Mesenchymal stem cell (in vitro differentiated cells and primary cell): Measurements from ENCODE around the gene NCS1.
A peak's percentile ranks its signal among the peaks of the same experiment; 100 is the strongest.

Experiments used
- DNase-seq: peaks from one replicate; pipeline ENCODE4 v3.0.0-alpha.2; 2013
- H2AFZ ChIP-seq: one replicate; pipeline ENCODE4 v1.6.1; 2013; ENCODE audit warnings: low read depth, mild to moderate bottlenecking, control low read depth, inconsistent platforms, low read length, moderate library complexity
- H2AK5ac ChIP-seq: 2 replicates; pipeline ENCODE4 v1.6.1; 2013; ENCODE audit warnings: low read length, moderate library complexity, mild to moderate bottlenecking, inconsistent platforms; ENCODE audit not compliant: severe bottlenecking
- H2BK120ac ChIP-seq: one replicate; pipeline ENCODE4 v1.6.1; 2013; ENCODE audit warnings: low read depth, mild to moderate bottlenecking, inconsistent platforms, low read length, moderate library complexity
- H2BK12ac ChIP-seq, 2 experiments: one replicate each; pipeline ENCODE4 v1.6.1; 2013; ENCODE audit warnings: inconsistent platforms in 2 of 2, low read length in 2 of 2, mild to moderate bottlenecking in 2 of 2, moderate library complexity in 2 of 2, control low read depth in 1 of 2
- H2BK15ac ChIP-seq: one replicate; pipeline ENCODE4 v1.6.1; 2013; ENCODE audit warnings: mild to moderate bottlenecking, low read depth, inconsistent platforms; ENCODE audit not compliant: poor library complexity, severe bottlenecking
- H2BK5ac ChIP-seq: 2 replicates; pipeline ENCODE4 v1.6.1; 2013; ENCODE audit warnings: low read depth, mild to moderate bottlenecking, low read length, control low read depth, inconsistent platforms; ENCODE audit not compliant: poor library complexity, severe bottlenecking
- H3K14ac ChIP-seq, 2 experiments: one replicate each; pipeline ENCODE4 v1.6.1; 2013; ENCODE audit warnings: inconsistent platforms in 2 of 2, low read length in 2 of 2, control low read depth in 1 of 2, mild to moderate bottlenecking in 1 of 2, moderate library complexity in 1 of 2
- H3K18ac ChIP-seq, 2 experiments: one replicate each; pipeline ENCODE4 v1.6.1; 2013; ENCODE audit warnings: inconsistent platforms in 2 of 2, low read length in 2 of 2, control low read depth in 1 of 2, low read depth in 1 of 2, mild to moderate bottlenecking in 1 of 2
- H3K23ac ChIP-seq, 2 experiments: one replicate each; pipeline ENCODE4 v1.6.1; 2013; ENCODE audit warnings: inconsistent platforms in 2 of 2, low read length in 2 of 2, mild to moderate bottlenecking in 2 of 2, moderate library complexity in 2 of 2, control low read depth in 1 of 2
- H3K27ac ChIP-seq: 2 replicates; pipeline ENCODE4 v1.5.1; 2013; ENCODE audit warnings: mild to moderate bottlenecking, moderate library complexity, low read length, control low read depth, inconsistent platforms; ENCODE audit not compliant: poor library complexity, severe bottlenecking
- H3K27me3 ChIP-seq, 2 experiments: 2 replicates each; pipeline versions ENCODE4 v1.6.1 to v1.7.0; 2013; ENCODE audit warnings: low read length in 2 of 2, mild to moderate bottlenecking in 2 of 2, moderate library complexity in 2 of 2, control low read depth in 1 of 2, inconsistent platforms in 1 of 2; ENCODE audit not compliant: control insufficient read depth in 1 of 2, insufficient read depth in 1 of 2
- H3K36me3 ChIP-seq, 2 experiments: 2 replicates each; pipeline versions ENCODE4 v1.6.1 to v1.7.0; 2013; ENCODE audit warnings: low read length in 2 of 2, control low read depth in 1 of 2, inconsistent platforms in 1 of 2, low read depth in 1 of 2, mild to moderate bottlenecking in 1 of 2; ENCODE audit not compliant: insufficient read depth in 2 of 2, control insufficient read depth in 1 of 2
- H3K4ac ChIP-seq, 2 experiments: one replicate each; pipeline ENCODE4 v1.6.1; 2013; ENCODE audit warnings: inconsistent platforms in 2 of 2, low read length in 2 of 2, mild to moderate bottlenecking in 2 of 2, moderate library complexity in 2 of 2, control low read depth in 1 of 2, low read depth in 1 of 2
- H3K4me1 ChIP-seq: 2 replicates; pipeline ENCODE4 v1.6.1; 2013; ENCODE audit warnings: low read depth, low read length, control low read depth; ENCODE audit not compliant: control insufficient read depth, insufficient read depth
- H3K4me2 ChIP-seq: 2 replicates; pipeline ENCODE4 v1.6.1; 2013; ENCODE audit warnings: low read length, mild to moderate bottlenecking, inconsistent platforms; ENCODE audit not compliant: poor library complexity, severe bottlenecking
- H3K4me3 ChIP-seq, 2 experiments: 2 replicates each; pipeline versions ENCODE4 v1.5.1 to v1.7.0; 2013; ENCODE audit warnings: low read length in 2 of 2, mild to moderate bottlenecking in 2 of 2, control low read depth in 1 of 2, low read depth in 1 of 2; ENCODE audit not compliant: insufficient read depth in 1 of 2
- H3K79me1 ChIP-seq: replicated peaks from 2 replicates; pipeline ENCODE4 v1.6.1; 2013; ENCODE audit warnings: mild to moderate bottlenecking, control low read depth, low read length, inconsistent platforms; ENCODE audit not compliant: poor library complexity, severe bottlenecking
- H3K9ac ChIP-seq: 2 replicates; pipeline ENCODE4 v1.7.0; 2013; ENCODE audit warnings: mild to moderate bottlenecking, low read length, moderate library complexity
- H3K9me3 ChIP-seq: 2 replicates; pipeline ENCODE4 v1.7.0; 2013; ENCODE audit warnings: mild to moderate bottlenecking, low read length; ENCODE audit not compliant: control insufficient read depth
- H4K8ac ChIP-seq: one replicate; pipeline ENCODE4 v1.6.1; 2013; ENCODE audit warnings: inconsistent platforms, mild to moderate bottlenecking, low read length, moderate library complexity
- H4K91ac ChIP-seq: one replicate; pipeline ENCODE4 v1.6.1; 2013; ENCODE audit warnings: mild to moderate bottlenecking, low read length, inconsistent platforms
- WGBS: methylation state at CpG from one replicate; pipeline ENCODE4 v1.1.7; 2013; ENCODE audit warnings: mixed read lengths; 5-methylcytosine and 5-hydroxymethylcytosine counted together

Gene NCS1

DNA sequence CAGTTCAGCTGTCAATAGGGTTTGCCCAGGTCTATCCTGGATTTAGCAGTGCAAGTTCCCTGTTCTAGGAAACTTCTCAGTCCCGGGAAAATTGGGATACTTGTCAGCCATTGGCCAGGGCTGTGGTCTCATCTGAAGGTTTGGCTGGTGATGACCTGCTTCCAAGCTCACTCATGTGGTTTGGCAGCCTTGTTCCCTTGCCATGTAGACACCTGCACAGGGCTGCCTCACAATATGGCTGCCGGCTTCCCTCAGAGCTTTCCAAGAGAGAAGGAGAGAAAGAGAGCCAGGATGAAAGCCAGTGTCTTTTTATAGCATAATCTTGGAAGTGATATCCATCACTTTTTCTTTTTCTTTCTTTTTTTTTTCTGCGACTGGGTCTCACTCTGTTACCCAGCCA is 55.6 kb downstream of the NCS1 start:
- Histone ChIP-seq H3K27ac (no peak overlapping the region), H2BK15ac (no peak overlapping the region), H2BK120ac (no peak overlapping the region), H3K18ac (no peak overlapping the region), H3K14ac (no peak overlapping the region), H4K8ac (no peak overlapping the region), H3K9me3 (peaks cover 12% of the 10 kb centered on the region), H3K4ac (no peak overlapping the region), H3K4me1 (no peaks in the 10 kb centered on the region), H3K36me3 (peaks cover 54 to 59% of the 10 kb centered on the region in 2 experiments), H2AK5ac (no peak overlapping the region), H2BK5ac (no peak overlapping the region), H3K9ac (no peak overlapping the region), H2BK12ac (no peak overlapping the region), H2AFZ (no peak overlapping the region), H3K4me3 (no peak overlapping the region), H3K27me3 (no peaks in the 10 kb centered on the region), H3K23ac (no peak overlapping the region), H4K91ac (no peak overlapping the region), H3K79me1 (peaks cover 15% of the 10 kb centered on the region), H3K4me2 (no peak overlapping the region)
- no peak for DNase-seq
- 96% methylated on average over 3 of the region's 3 CpGs for WGBS

DNA sequence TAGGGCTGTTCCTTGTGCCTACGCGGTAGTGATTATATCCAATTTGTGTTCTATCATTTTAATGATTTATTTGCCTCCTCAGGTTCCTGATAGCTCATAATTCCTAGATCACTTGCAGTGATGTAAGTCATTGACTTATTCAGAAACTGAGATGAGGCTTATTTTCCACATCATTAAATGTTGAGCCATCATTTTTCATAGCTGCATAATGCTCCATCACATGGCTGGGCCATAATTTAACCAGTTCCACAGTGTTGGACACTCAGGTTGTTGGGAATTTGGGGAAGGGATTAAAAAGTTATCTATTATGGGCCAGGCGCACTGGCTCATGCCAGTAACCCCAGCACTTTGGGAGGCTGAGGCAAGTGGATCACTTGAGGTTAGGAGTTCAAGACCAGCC is 57.6 kb downstream of the NCS1 start:
- H3K9ac ChIP-seq: no peak overlapping the region
- H3K9me3 ChIP-seq: peaks cover 12% of the 10 kb centered on the region
- peaks cover 8% of the 10 kb centered on the region for H3K4me1 ChIP-seq
- H2AK5ac ChIP-seq: no peak overlapping the region
- H2BK5ac ChIP-seq: no peak overlapping the region
- H3K27ac ChIP-seq: no peak overlapping the region
- WGBS: 100% methylated on average over 1 of the region's 3 CpGs
- no peak overlapping the region for H3K18ac ChIP-seq
- no peaks in the 10 kb centered on the region for H3K27me3 ChIP-seq
- peaks cover 17% of the 10 kb centered on the region for H3K79me1 ChIP-seq
- H2BK12ac ChIP-seq: no peak overlapping the region
- H3K36me3 ChIP-seq: peaks cover 71 to 72% of the 10 kb centered on the region in 2 experiments
- no peak overlapping the region for H3K23ac ChIP-seq
- H3K4ac ChIP-seq: no peak overlapping the region
- no peak for DNase-seq
- no peak overlapping the region for H4K8ac ChIP-seq
- no peak overlapping the region for H2AFZ ChIP-seq
- no peak overlapping the region for H3K4me3 ChIP-seq
- H4K91ac ChIP-seq: no peak overlapping the region
- no peak overlapping the region for H2BK120ac ChIP-seq
- H2BK15ac ChIP-seq: no peak overlapping the region
- no peak overlapping the region for H3K4me2 ChIP-seq
- H3K14ac ChIP-seq: no peak overlapping the region

DNA sequence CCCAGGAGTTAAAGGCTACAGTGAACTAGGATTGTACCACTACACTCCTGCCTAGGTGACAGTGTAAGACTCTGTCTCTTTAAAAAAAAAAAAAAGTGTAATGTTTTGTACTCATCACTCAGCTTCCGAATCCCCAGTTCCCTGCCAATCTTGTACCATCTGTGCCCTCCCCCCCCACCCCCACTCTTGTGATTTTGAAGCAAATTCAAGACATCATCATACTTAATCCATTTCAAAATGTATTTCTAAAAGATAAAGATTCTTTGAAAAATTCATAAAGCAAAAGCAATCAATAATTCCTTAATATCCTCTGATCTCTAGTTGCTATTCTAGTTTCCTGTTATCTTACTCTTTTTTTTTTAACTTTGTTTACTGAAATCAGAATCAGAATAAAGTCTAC is 58.4 kb downstream of the NCS1 start:
- Histone ChIP-seq H2BK5ac (no peak overlapping the region), H3K9me3 (peaks cover 12% of the 10 kb centered on the region), H4K91ac (no peak overlapping the region), H3K14ac (no peak overlapping the region), H2AFZ (no peak overlapping the region), H3K4me1 (peaks cover 14% of the 10 kb centered on the region), H2BK120ac (no peak overlapping the region), H2BK12ac (no peak overlapping the region), H3K4me3 (no peak overlapping the region), H2BK15ac (no peak overlapping the region), H3K27me3 (no peaks in the 10 kb centered on the region), H3K23ac (no peak overlapping the region), H4K8ac (no peak overlapping the region), H2AK5ac (no peak overlapping the region), H3K4ac (no peak overlapping the region), H3K18ac (no peak overlapping the region), H3K4me2 (no peak overlapping the region), H3K36me3 (peaks cover 66 to 71% of the 10 kb centered on the region in 2 experiments), H3K9ac (no peak overlapping the region), H3K79me1 (peaks cover 20% of the 10 kb centered on the region), H3K27ac (no peak overlapping the region)
- WGBS: 80% methylated on average over 1 of the region's 1 CpG
- no peak for DNase-seq

DNA sequence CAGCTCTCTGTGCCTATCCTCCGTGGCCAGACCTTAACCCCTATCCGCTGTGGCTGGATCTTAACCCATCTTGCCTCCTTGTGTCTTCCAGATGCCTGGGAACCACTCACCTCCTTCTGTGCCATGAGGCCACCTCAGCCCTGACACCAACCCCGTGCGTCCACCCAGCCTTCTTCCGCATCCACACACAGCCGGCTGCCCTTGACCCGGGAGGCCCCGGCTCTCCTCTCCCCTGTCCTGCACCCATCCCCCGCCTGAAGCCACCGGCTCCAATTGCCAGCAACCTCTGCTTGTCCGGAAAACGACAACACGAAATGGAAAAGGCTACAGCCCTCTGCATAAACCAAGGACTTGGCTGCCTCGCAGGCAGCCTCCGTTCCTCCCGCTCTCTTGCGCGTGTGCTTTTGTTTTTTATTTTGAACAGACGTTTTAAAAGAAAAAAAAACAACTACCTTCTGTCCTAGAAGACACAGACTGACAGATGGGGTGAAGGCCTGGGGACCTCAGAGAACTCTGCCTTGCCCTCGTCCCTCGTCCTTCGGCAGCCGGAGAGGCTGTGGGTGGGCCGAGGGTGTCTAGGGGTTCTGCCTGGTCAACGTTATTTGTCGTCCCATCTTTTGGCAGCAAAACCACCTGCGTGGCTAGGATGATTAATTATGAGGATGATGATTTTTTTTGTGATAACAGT is 60.8 kb downstream of the NCS1 start:
- WGBS: 89% methylated on average over 26 of the region's 27 CpGs
- H2AK5ac ChIP-seq: no peak overlapping the region
- DNase-seq: no peak

More for the DNA sequence above, 60.8 kb downstream of the NCS1 start:
- Histone ChIP-seq H3K18ac (no peak overlapping the region), H3K4me2 (no peak overlapping the region), H4K8ac (no peak overlapping the region), H2BK5ac (no peak overlapping the region), H3K4ac (no peak overlapping the region), H3K23ac (no peak overlapping the region), H3K14ac (no peak overlapping the region), H3K4me3 (no peak overlapping the region), H3K27me3 (no peaks in the 10 kb centered on the region), H4K91ac (no peak overlapping the region), H2BK120ac (no peak overlapping the region), H3K9ac (no peak overlapping the region), H3K9me3 (peaks cover under 1% of the 10 kb centered on the region), H3K36me3 (peaks cover 44 to 58% of the 10 kb centered on the region in 2 experiments), H2AFZ (no peak overlapping the region), H3K4me1 (peaks cover 30% of the 10 kb centered on the region), H2BK12ac (no peak overlapping the region), H2BK15ac (peak overlapping the region; percentile 13), H3K27ac (no peak overlapping the region), H3K79me1 (peaks cover 15% of the 10 kb centered on the region)
